GM12878 (cell line): ENCODE measurements around the gene COPRS. TPM values are rescaled to one million over a fixed set of nuclear protein-coding genes. Genes with fewer than 3 reads are reported as not detected.

Source experiments
- ATAC-seq: fragments of 200-7000 bp; cut with Tn5 transposase; 3 replicates; pipeline ENCODE4 v1.9.1; 2020; ENCODE audit warnings: mild to moderate bottlenecking, moderate library complexity
- BruUV-seq: library from RNA; stranded (reverse); fragments of 400-500 nt; replicated peaks from 2 replicates; lab custom pipeline; 2021; lab: Mats Ljungman, UMichigan
- CTCF ChIA-PET: fragments of 300-600 bp; sonication (Branson Sonifier 250); formaldehyde crosslinking; extraction: SDS; loops from one replicate; lab custom pipeline; 2021; ENCODE audit warnings: inconsistent platforms; lab: Yijun Ruan, JAX
- POLR2A ChIA-PET: fragments of 350-600 bp; formaldehyde crosslinking; extraction: SDS; loops from one replicate; lab custom pipeline; 2021; ENCODE audit warnings: inconsistent platforms; lab: Charles Lee
- RAD21 ChIA-PET: fragments of 300-600 bp; sonication (Branson Sonifier 250); formaldehyde crosslinking; loops from one replicate; lab custom pipeline; 2023; ENCODE audit warnings: antibody characterized with exemption; ENCODE audit not compliant: unreplicated experiment; lab: Charles Lee
- SMC1A ChIA-PET: fragments of 300-600 bp; sonication (Branson Sonifier 250); formaldehyde crosslinking; loops from one replicate; lab custom pipeline; 2023; ENCODE audit not compliant: unreplicated experiment, uncharacterized antibody; lab: Charles Lee
- DNase-seq: peaks from one replicate; pipeline ENCODE4 v3.0.0-alpha.2; 2011; ENCODE audit warnings: low read depth, low spot score
- FAIRE-seq: peaks from 3 replicates; lab custom pipeline; 2011; peaks lifted over from hg19 to GRCh38; lab: Jason Lieb, UNC
- H2AFZ ChIP-seq: 2 replicates; pipeline ENCODE4 v1.6.0; 2011; ENCODE audit warnings: low read depth, low read length, control low read depth; ENCODE audit not compliant: control insufficient read depth
- H3K27ac ChIP-seq: 2 replicates; pipeline ENCODE4 v1.5.1; 2011; ENCODE audit warnings: control low read depth; ENCODE audit not compliant: control insufficient read depth, insufficient read depth
- H3K27me3 ChIP-seq, 2 experiments: replicated peaks in 1 of 2; 2 replicates each; pipeline versions ENCODE4 v1.6.0 to v1.6.1; 2011; ENCODE audit warnings: low read length in 1 of 2; ENCODE audit not compliant: control insufficient read depth in 2 of 2, insufficient read depth in 2 of 2
- H3K36me3 ChIP-seq, 2 experiments: 2 replicates each; pipeline ENCODE4 v1.5.1; 2011; ENCODE audit warnings: low read length in 1 of 2; ENCODE audit not compliant: control insufficient read depth in 2 of 2, insufficient read depth in 2 of 2
- H3K4me1 ChIP-seq: 2 replicates; pipeline ENCODE4 v1.6.1; 2011; ENCODE audit warnings: mild to moderate bottlenecking, low read length, moderate library complexity, mixed read lengths; ENCODE audit not compliant: control insufficient read depth, insufficient read depth
- H3K4me2 ChIP-seq: 2 replicates; pipeline ENCODE4 v1.6.0; 2011; ENCODE audit warnings: control low read depth; ENCODE audit not compliant: control insufficient read depth, insufficient read depth
- H3K4me3 ChIP-seq: fragments of 200-600 bp; sonication (generic); 2 replicates; pipeline ENCODE4 v1.5.1; 2016
- H3K79me2 ChIP-seq: 2 replicates; pipeline ENCODE4 v1.6.0; 2011; ENCODE audit warnings: low read length; ENCODE audit not compliant: control insufficient read depth, insufficient read depth
- H3K9ac ChIP-seq: 2 replicates; pipeline ENCODE4 v1.8.0; 2011; ENCODE audit warnings: low read length, control low read depth, mixed read lengths; ENCODE audit not compliant: control insufficient read depth, insufficient read depth
- H3K9me3 ChIP-seq: replicated peaks from 3 replicates; pipeline ENCODE4 v1.5.1; 2011; ENCODE audit warnings: mild to moderate bottlenecking, low read length; ENCODE audit not compliant: control insufficient read depth, insufficient read depth
- H4K20me1 ChIP-seq: 2 replicates; pipeline ENCODE4 v1.6.0; 2011; ENCODE audit not compliant: control insufficient read depth, insufficient read depth
- BCL3 ChIP-seq: IDR thresholded peaks from 2 replicates; pipeline ENCODE4 v1.6.1; 2011; ENCODE audit warnings: borderline replicate concordance, low read depth, mild to moderate bottlenecking, moderate library complexity, low read length; ENCODE audit not compliant: insufficient read depth, poor library complexity, severe bottlenecking
- CREM ChIP-seq: IDR thresholded peaks from 2 replicates; pipeline ENCODE4 v1.6.1; 2014; ENCODE audit warnings: antibody characterized with exemption, low read depth
- FOS ChIP-seq: IDR thresholded peaks from 3 replicates; pipeline ENCODE4 v1.6.1; 2011; ENCODE audit warnings: borderline replicate concordance; ENCODE audit not compliant: insufficient read length; ENCODE audit errors: extremely low read depth
- MAX ChIP-seq: IDR thresholded peaks from 2 replicates; pipeline ENCODE4 v1.6.1; 2012; ENCODE audit warnings: low read depth, low read length, improper control_type of control experiment
- RELB ChIP-seq: fragments of 450-650 bp; IDR thresholded peaks from 2 replicates; pipeline ENCODE4 v1.6.1; 2017; ENCODE audit warnings: low read depth, mild to moderate bottlenecking, moderate library complexity
- WGBS: methylation state at CpG from one replicate; pipeline ENCODE4 v1.1.6; 2016; ENCODE audit warnings: low lambda C conversion rate; ENCODE audit not compliant: insufficient replicate concordance, insufficient coverage; ENCODE audit errors: missing lambda C conversion rate; 5-methylcytosine and 5-hydroxymethylcytosine counted together
- in situ Hi-C: fragments of 300-500 bp; cut with MboI; formaldehyde crosslinking; loops from 9 replicates; pipeline ENCODE4 v1.14.3; 2018; ENCODE audit warnings: mixed read lengths
- intact Hi-C: fragments of 100-400 bp; cut with micrococcal nuclease; formaldehyde crosslinking; loops from one replicate; pipeline ENCODE4 v1.14.2; 2022; ENCODE audit not compliant: unreplicated experiment
- polyA plus RNA-seq, 11 experiments: library from polyadenylated mRNA; depleted of rRNA in 4 of 11; unstranded in 6 of 11; stranded (reverse) in 5 of 11; fragments of >200 nt; fragmentation: Nextera tagmentation in 4 of 11; fragmentation: Illumina TruSeq in 1 of 11; extraction: Ambion mirVana in 4 of 11; extraction: Trizol in 1 of 11; gene quantifications; 1 replicate in 1 of 11; 2 replicates in 10 of 11; pipeline versions ENCODE4 v1.2.1 to v1.2.3, GENCODE V29; 2011 to 2016; ENCODE audit warnings: inconsistent platforms in 2 of 11, missing spikeins in 2 of 11, low read depth in 1 of 11
- total RNA-seq, 4 experiments: library from RNA; depleted of rRNA in 3 of 4; stranded (reverse); fragments of >200 nt in 3 of 4; fragmentation: Illumina TruSeq in 1 of 4; extraction: Trizol in 1 of 4; gene quantifications; 2 replicates each; pipeline versions ENCODE4 v1.2.1 to v1.2.3, GENCODE V29; 2013 to 2021

COPRS gene
- total and polyA plus RNA-seq, 10 of the 15 experiments (the other 5 are each of a cell fraction or from before 2014, with no cell fraction given) = 6.3 to 41.9 (median 31.4) TPM

- DNase-seq = no peak
- H2AFZ ChIP-seq = no peak overlapping the region
- H3K9me3 ChIP-seq = no peaks in the 10 kb centered on the region
- BruUV-seq = no TSS peak
- no peak overlapping the region for H3K4me3 ChIP-seq
- ChIA-PET CTCF (interaction anchor here (0.6 to 1.8 kb wide), 3 partner anchors 31 to 310 kb away, joined by 3 to 5 read pairs (median 4); no protein-coding TSS in a partner anchor), RAD21 (interaction anchor here (0.6 kb wide), 1 partner anchor 14 kb away, joined by 4 read pairs; no protein-coding TSS in a partner anchor), POLR2A (no interaction called here), SMC1A (interaction anchor here (1.8 kb wide), 1 partner anchor 13 kb away, joined by 6 read pairs; no protein-coding TSS in a partner anchor)
- FAIRE-seq = no peak
- no peaks in the 10 kb centered on the region for H4K20me1 ChIP-seq
- no peak overlapping the region for H3K27ac ChIP-seq
- no peaks in the 10 kb centered on the region for H3K79me2 ChIP-seq
- H3K4me2 ChIP-seq = no peak overlapping the region
- H3K9ac ChIP-seq = no peak overlapping the region
- no peaks in the 10 kb centered on the region; a peak in 1 of 4 replicates for H3K27me3 ChIP-seq
- peak; percentile 30; the same call in 2 of the 3 replicates for ATAC-seq
- TF ChIP-seq BCL3 (peak; percentile 37), RELB (no peak), MAX (no peak), FOS (no peak), CREM (no peak)
- H3K36me3 ChIP-seq = no peaks in the 10 kb centered on the region
- H3K4me1 ChIP-seq = no peaks in the 10 kb centered on the region
- WGBS = 61% methylated on average over 11 of the region's 11 CpGs
- in situ Hi-C loops (no loop called here), intact Hi-C loops (no loop called here)
Observed at GRCh38 chr17:31803494-31804213, 55.4 kb downstream of the COPRS start.
